Endodermal cell (in vitro differentiated cells): ENCODE measurements around the gene COL6A3. TPM values are rescaled to one million over a fixed set of nuclear protein-coding genes. Genes with fewer than 3 reads are reported as not detected.

Experiments used
- DNase-seq: peaks from one replicate; pipeline ENCODE4 v3.0.0-alpha.2; 2017
- H3K27ac ChIP-seq: 2 replicates; pipeline ENCODE4 v1.5.1; 2013; ENCODE audit warnings: mild to moderate bottlenecking, low read depth, low read length, moderate library complexity
- H3K27me3 ChIP-seq: 2 replicates; pipeline ENCODE4 v1.6.1; 2013; ENCODE audit warnings: mild to moderate bottlenecking, low read length, moderate library complexity; ENCODE audit not compliant: insufficient read depth, control insufficient read depth, poor library complexity, severe bottlenecking
- H3K36me3 ChIP-seq: 2 replicates; pipeline ENCODE4 v1.7.0; 2013; ENCODE audit warnings: mild to moderate bottlenecking, low read length, moderate library complexity; ENCODE audit not compliant: control insufficient read depth, insufficient read depth
- H3K4me1 ChIP-seq: one replicate; pipeline ENCODE4 v1.7.0; 2013; ENCODE audit warnings: low read length; ENCODE audit not compliant: control insufficient read depth, insufficient read depth
- H3K4me3 ChIP-seq: 2 replicates; pipeline ENCODE4 v1.5.1; 2013; ENCODE audit warnings: mild to moderate bottlenecking, low read length, moderate library complexity
- H3K9ac ChIP-seq: 2 replicates; pipeline ENCODE4 v1.6.1; 2013; ENCODE audit warnings: mild to moderate bottlenecking, low read length, moderate library complexity; ENCODE audit not compliant: poor library complexity, severe bottlenecking; ENCODE audit errors: extremely low read depth
- H3K9me3 ChIP-seq: 2 replicates; pipeline ENCODE4 v1.6.1; 2013; ENCODE audit warnings: mild to moderate bottlenecking, low read length, moderate library complexity; ENCODE audit not compliant: control insufficient read depth
- H3K27ac Mint-ChIP-seq: 2 replicates; pipeline ENCODE4 v1.8.0; 2020; ENCODE audit warnings: mixed read lengths
- H3K27me3 Mint-ChIP-seq: 2 replicates; pipeline ENCODE4 v1.8.0; 2021; ENCODE audit warnings: mild to moderate bottlenecking, mixed read lengths; ENCODE audit not compliant: insufficient read depth
- H3K36me3 Mint-ChIP-seq: 2 replicates; pipeline ENCODE4 v1.8.0; 2020; ENCODE audit warnings: low read depth, mixed read lengths
- H3K4me1 Mint-ChIP-seq: 2 replicates; pipeline ENCODE4 v1.8.0; 2020; ENCODE audit warnings: mixed read lengths
- H3K4me3 Mint-ChIP-seq: 2 replicates; pipeline ENCODE4 v1.8.0; 2020; ENCODE audit warnings: mild to moderate bottlenecking, moderate library complexity, mixed read lengths
- H3K9me3 Mint-ChIP-seq: 2 replicates; pipeline ENCODE4 v1.8.0; 2020; ENCODE audit warnings: mild to moderate bottlenecking, mixed read lengths
- WGBS, 2 experiments: methylation state at CpG; one replicate each; pipeline versions ENCODE4 v1.1.5 to v1.1.7; 2013; ENCODE audit warnings: missing lambda C conversion rate in 2 of 2, mixed read lengths in 1 of 2; ENCODE audit not compliant: insufficient coverage in 1 of 2, insufficient read length in 1 of 2; 5-methylcytosine and 5-hydroxymethylcytosine counted together
- total RNA-seq, 2 donors: library from RNA; stranded (reverse); fragmentation: NEBNext Ultra II Directional in 1 of 2; extraction: Animal tissue kit (Norgen Biotek cat#: 25700) in 1 of 2; gene quantifications; 2 replicates in 1 of 2; 3 replicates in 1 of 2; pipeline ENCODE4 v1.2.1, GENCODE V29; 2021
- TF ChIP-seq, protein P1 (sequence below): fragments of 200-600 bp; sonication (generic); conservative IDR thresholded peaks from 2 replicates; pipeline ENCODE4 v1.5.0; 2021; ENCODE audit warnings: antibody characterized with exemption, mild to moderate bottlenecking

The COL6A3 gene
- total RNA-seq, 2 donors from 2014 or later, result 0.40 to 1.2 TPM

DNA sequence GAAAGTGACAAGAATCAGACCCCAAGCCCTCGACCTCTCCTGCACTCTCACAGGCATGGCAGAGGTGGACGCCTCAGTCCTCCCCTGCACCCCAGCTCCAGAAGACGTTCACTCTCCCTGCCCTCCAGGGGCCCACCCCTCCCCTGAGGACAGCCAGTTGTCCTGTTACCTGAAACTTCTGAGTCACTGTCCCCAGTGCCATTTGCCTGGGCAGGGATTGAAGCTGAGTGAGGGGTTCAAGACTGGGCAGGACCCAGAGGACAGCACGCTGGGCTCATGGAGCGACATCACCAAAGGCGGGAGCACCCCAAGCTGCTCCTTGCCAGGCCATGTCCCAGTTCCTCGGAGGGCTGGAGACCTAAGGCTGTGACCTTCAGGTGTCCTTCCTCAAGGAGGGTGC, 34.2 kb upstream of the COL6A3 start:
- Mint-ChIP-seq H3K4me3 (no peak overlapping the region), H3K27ac (no peak overlapping the region), H3K27me3 (peaks cover 6% of the 10 kb centered on the region), H3K9me3 (no peaks in the 10 kb centered on the region), H3K36me3 (no peaks in the 10 kb centered on the region), H3K4me1 (no peaks in the 10 kb centered on the region)
- no peaks in the 10 kb centered on the region for H3K27me3 ChIP-seq
- H3K4me1 ChIP-seq, result no peaks in the 10 kb centered on the region
- H3K4me3 ChIP-seq, result no peak overlapping the region
- no peaks in the 10 kb centered on the region for H3K9me3 ChIP-seq
- TF ChIP-seq, protein P1, sequence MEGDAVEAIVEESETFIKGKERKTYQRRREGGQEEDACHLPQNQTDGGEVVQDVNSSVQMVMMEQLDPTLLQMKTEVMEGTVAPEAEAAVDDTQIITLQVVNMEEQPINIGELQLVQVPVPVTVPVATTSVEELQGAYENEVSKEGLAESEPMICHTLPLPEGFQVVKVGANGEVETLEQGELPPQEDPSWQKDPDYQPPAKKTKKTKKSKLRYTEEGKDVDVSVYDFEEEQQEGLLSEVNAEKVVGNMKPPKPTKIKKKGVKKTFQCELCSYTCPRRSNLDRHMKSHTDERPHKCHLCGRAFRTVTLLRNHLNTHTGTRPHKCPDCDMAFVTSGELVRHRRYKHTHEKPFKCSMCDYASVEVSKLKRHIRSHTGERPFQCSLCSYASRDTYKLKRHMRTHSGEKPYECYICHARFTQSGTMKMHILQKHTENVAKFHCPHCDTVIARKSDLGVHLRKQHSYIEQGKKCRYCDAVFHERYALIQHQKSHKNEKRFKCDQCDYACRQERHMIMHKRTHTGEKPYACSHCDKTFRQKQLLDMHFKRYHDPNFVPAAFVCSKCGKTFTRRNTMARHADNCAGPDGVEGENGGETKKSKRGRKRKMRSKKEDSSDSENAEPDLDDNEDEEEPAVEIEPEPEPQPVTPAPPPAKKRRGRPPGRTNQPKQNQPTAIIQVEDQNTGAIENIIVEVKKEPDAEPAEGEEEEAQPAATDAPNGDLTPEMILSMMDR, result no peak
- H3K36me3 ChIP-seq, result no peaks in the 10 kb centered on the region
- WGBS, 2 experiments, result 91 to 94% methylated on average over 3 to 7 of the region's 7 CpGs
- no peak overlapping the region for H3K27ac ChIP-seq
- no peak overlapping the region for H3K9ac ChIP-seq
- DNase-seq, result no peak

- H3K4me3 Mint-ChIP-seq, result no peak overlapping the region
These were observed 33.5 kb upstream of the COL6A3 start for GRCh38 chr2:237447496-237447895.

DNA sequence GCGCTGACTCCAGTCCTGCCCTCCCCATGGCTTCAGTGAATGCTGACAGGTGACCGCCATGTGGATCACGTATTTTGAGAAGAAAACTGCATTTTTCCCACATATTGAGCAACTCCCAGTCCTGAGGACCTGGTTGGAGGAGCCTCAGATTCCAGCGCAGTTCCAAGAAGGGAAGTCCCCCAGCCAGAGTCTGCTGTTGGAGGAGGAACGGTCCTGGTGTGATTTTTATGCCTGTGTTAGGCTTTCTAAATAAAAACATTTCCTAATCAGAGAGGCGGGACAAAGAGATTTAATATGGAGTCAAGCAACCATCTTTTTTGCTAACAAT, 32.3 kb upstream of the COL6A3 start:
- Histone ChIP-seq H3K9me3 (no peaks in the 10 kb centered on the region), H3K4me1 (no peaks in the 10 kb centered on the region), H3K9ac (no peak overlapping the region), H3K4me3 (no peak overlapping the region), H3K36me3 (no peaks in the 10 kb centered on the region), H3K27ac (no peak overlapping the region), H3K27me3 (no peaks in the 10 kb centered on the region)
- Mint-ChIP-seq H3K36me3 (no peaks in the 10 kb centered on the region), H3K27ac (no peak overlapping the region), H3K4me1 (no peaks in the 10 kb centered on the region), H3K9me3 (no peaks in the 10 kb centered on the region), H3K27me3 (peaks cover 15% of the 10 kb centered on the region), H3K4me3 (no peak overlapping the region)
- no peak for DNase-seq
- TF ChIP-seq, protein P1, result no peak
- 93 to 100% methylated on average over 2 to 6 of the region's 6 CpGs for WGBS, 2 experiments

More at GRCh38 chr2:237447496-237447895, 33.5 kb upstream of the COL6A3 start:
- H3K9me3 ChIP-seq, result no peaks in the 10 kb centered on the region
- Mint-ChIP-seq H3K9me3 (no peaks in the 10 kb centered on the region), H3K27me3 (peaks cover 12% of the 10 kb centered on the region), H3K4me1 (no peaks in the 10 kb centered on the region), H3K36me3 (no peaks in the 10 kb centered on the region), H3K27ac (no peak overlapping the region)
- no peaks in the 10 kb centered on the region for H3K36me3 ChIP-seq
- no peak overlapping the region for H3K27ac ChIP-seq
- H3K9ac ChIP-seq, result no peak overlapping the region
- 94 to 99% methylated on average over 7 to 11 of the region's 11 CpGs for WGBS, 2 experiments
- H3K27me3 ChIP-seq, result no peaks in the 10 kb centered on the region
- no peak for DNase-seq
- H3K4me3 ChIP-seq, result no peak overlapping the region
- H3K4me1 ChIP-seq, result no peaks in the 10 kb centered on the region
- TF ChIP-seq, protein P1, result no peak
